ENCODE data around the gene NT5DC1. TPM values are rescaled to one million over a fixed set of nuclear protein-coding genes. Genes with fewer than 3 reads are reported as not detected.

The NT5DC1 gene
- polyA plus RNA-seq, 2 of the 4 experiments (the other 2 are of a cell fraction) = 26.9 to 31.5 TPM

- ChIA-PET POLR2A (interaction anchor here (0.8 to 1.4 kb wide), 4 partner anchors 11 to 303 kb away, joined by 3 to 6 read pairs (median 4); partner anchors contain the start of genes RWDD1, TSPYL1 and TSPYL4), CTCF (interaction anchor here (0.7 to 8.5 kb wide), 29 partner anchors 9 to 302 kb away, joined by 3 to 80 read pairs (median 5); partner anchors contain the start of genes CALHM4, CALHM5, DSE and RWDD1)
- Histone ChIP-seq H3K4me3 (no peak overlapping the region), H3K4me2 (no peak overlapping the region), H3K9me3 (no peaks in the 10 kb centered on the region), H3K4me1 (peaks cover 8% of the 10 kb centered on the region; the same call in 1 of the 3 replicates), H3K27ac (no peak overlapping the region)
- FAIRE-seq = no peak
- TF ChIP-seq ZFP36 (IDR thresholded peaks at IDR 0.05; ENCODE audit: borderline replicate concordance, partially characterized antibody) = no peak
- peak; percentile 86 for TF ChIP-seq CTCF (IDR thresholded peaks at IDR 0.05)
- TF ChIP-seq SMC3 (IDR thresholded peaks at IDR 0.05) = peak; percentile 62; the same call in 2 of the 3 replicates
- peak; percentile 68 to 71 for TF ChIP-seq RAD21 (conservative IDR thresholded peaks at IDR 0.05 in 1 of 2, IDR thresholded peaks at IDR 0.05 in 1 of 2)
- DNase-seq (ENCODE audit: low read depth in 1 of 2, low spot score in 1 of 2) = peak; percentile 44 to 73
- peak; percentile 85 to 95 for ATAC-seq
- 30% methylated on average over 3 of the region's 3 CpGs for WGBS (ENCODE audit: missing lambda C conversion rate)
Observed at GRCh38 chr6:116268589-116269293, 168.1 kb downstream of the NT5DC1 start.

- no peak for FAIRE-seq
- Histone ChIP-seq H3K4me3 (no peak overlapping the region), H3K27ac (no peak overlapping the region), H3K4me1 (peaks cover 8% of the 10 kb centered on the region; the same call in 2 of the 3 replicates), H3K4me2 (no peak overlapping the region), H3K9me3 (no peaks in the 10 kb centered on the region)
- DNase-seq (ENCODE audit: low read depth in 1 of 2, low spot score in 1 of 2) = no peak
- no peak for ATAC-seq
- WGBS (ENCODE audit: missing lambda C conversion rate) = 16% methylated on average over 2 of the region's 2 CpGs
- TF ChIP-seq HMGXB4 (CRISPR knock-in tag; IDR thresholded peaks at IDR 0.05; ENCODE audit: borderline replicate concordance) (no peak), MYC (IDR thresholded peaks at IDR 0.05; ENCODE audit: borderline replicate concordance, low read length) (no peak), RAD21 (conservative IDR thresholded peaks at IDR 0.05 in 1 of 2, IDR thresholded peaks at IDR 0.05 in 1 of 2) (no peak), RNF2 (IDR thresholded peaks at IDR 0.05; ENCODE audit: borderline replicate concordance, low read depth) (no peak), ZFP36 (IDR thresholded peaks at IDR 0.05; ENCODE audit: borderline replicate concordance, partially characterized antibody) (no peak), CHD2 (IDR thresholded peaks at IDR 0.05; ENCODE audit: low read length, partially characterized antibody) (no peak), TP53 (CRISPR knock-in tag; IDR thresholded peaks at IDR 0.05) (no peak), PHF8 (IDR thresholded peaks at IDR 0.05; ENCODE audit: borderline replicate concordance, low read depth) (no peak)
- ChIA-PET CTCF (interaction anchor here (1.0 to 8.5 kb wide), 3 partner anchors 16 to 291 kb away, joined by 3 to 80 read pairs (median 4); partner anchors contain the start of gene CALHM5), POLR2A (no interaction called here)
Observed at GRCh38 chr6:116271149-116271708, 170.6 kb downstream of the NT5DC1 start.

GRCh38 chr6:116277124-116277523 lies 176.5 kb downstream of the NT5DC1 start:
- WGBS (ENCODE audit: missing lambda C conversion rate) = 86% methylated on average over 3 of the region's 3 CpGs
- Histone ChIP-seq H3K4me3 (peak overlapping the region; percentile 24; the same call in 1 of the 3 replicates), H3K27ac (no peak overlapping the region), H3K4me2 (peak overlapping the region; percentile 94), H3K9me3 (no peaks in the 10 kb centered on the region), H3K4me1 (peaks cover 36% of the 10 kb centered on the region)
- no peak for TF ChIP-seq ZNF302 (CRISPR knock-in tag; IDR thresholded peaks at IDR 0.05)
- TF ChIP-seq CBX2 (IDR thresholded peaks at IDR 0.05; ENCODE audit: borderline replicate concordance, low read depth) = no peak
- TF ChIP-seq HOXB5 (CRISPR knock-in tag; IDR thresholded peaks at IDR 0.05) = no peak
- TF ChIP-seq FOSL2 (IDR thresholded peaks at IDR 0.05) = no peak
- no peak for TF ChIP-seq FOSL2 (CRISPR knock-in tag; IDR thresholded peaks at IDR 0.05)
- TF ChIP-seq RARB (CRISPR knock-in tag; IDR thresholded peaks at IDR 0.05) = no peak
- TF ChIP-seq BHLHE40 (IDR thresholded peaks at IDR 0.05; ENCODE audit: low read depth, low read length) = no peak
- no peak for TF ChIP-seq TP53 (CRISPR knock-in tag; IDR thresholded peaks at IDR 0.05)
- no peak for TF ChIP-seq ZSCAN20 (CRISPR knock-in tag; IDR thresholded peaks at IDR 0.05)
- TF ChIP-seq CTCF (IDR thresholded peaks at IDR 0.05) = no peak
- TF ChIP-seq MYC (IDR thresholded peaks at IDR 0.05; ENCODE audit: borderline replicate concordance, low read length) = no peak
- no peak for TF ChIP-seq ESRRA (IDR thresholded peaks at IDR 0.05; ENCODE audit: borderline replicate concordance, low read length)
- DNase-seq (ENCODE audit: low read depth in 1 of 2, low spot score in 1 of 2) (no peak), ATAC-seq (no peak), FAIRE-seq (no peak)
- POLR2A ChIA-PET = no interaction called here
- CTCF ChIA-PET = interaction anchor here (2.5 to 3.8 kb wide), 3 partner anchors 8 to 284 kb away, joined by 9 to 17 read pairs (median 15); no protein-coding TSS in a partner anchor

Data from A549 (cell line).